ENCODE measurements around the gene LARP6.
"Not testable (repeated sequence)": the region's sequence is repeated elsewhere in the genome, so short reads cannot be mapped to it uniquely, and the experiment has no call there.

DNA sequence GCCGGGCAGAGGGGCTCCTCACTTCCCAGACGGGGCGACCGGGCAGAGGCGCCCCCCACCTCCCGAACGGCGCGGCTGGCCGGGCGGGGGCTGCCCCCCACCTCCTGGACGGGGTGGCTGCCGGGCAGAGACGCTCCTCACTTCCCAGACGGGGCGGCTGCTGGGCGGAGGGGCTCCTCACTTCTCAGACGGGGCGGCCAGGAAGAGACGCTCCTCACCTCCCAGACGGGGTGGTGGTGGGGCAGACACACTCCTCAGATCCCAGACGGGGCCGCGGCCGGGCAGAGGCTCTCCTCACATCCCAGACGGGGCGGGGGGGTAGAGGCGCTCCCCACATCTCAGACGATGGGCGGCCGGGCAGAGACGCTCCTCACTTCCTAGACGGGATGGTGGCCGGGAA is 17.5 kb upstream of the LARP6 start:
- TF ChIP-seq EP300 (IDR thresholded peaks at IDR 0.05); CHD4 (IDR thresholded peaks at IDR 0.05; ENCODE audit: borderline replicate concordance); CBX8 (IDR thresholded peaks at IDR 0.05); CHD2 (IDR thresholded peaks at IDR 0.05; ENCODE audit: low read length, partially characterized antibody); JUN (IDR thresholded peaks at IDR 0.05): not testable (repeated sequence)
- TF ChIP-seq, protein P1, sequence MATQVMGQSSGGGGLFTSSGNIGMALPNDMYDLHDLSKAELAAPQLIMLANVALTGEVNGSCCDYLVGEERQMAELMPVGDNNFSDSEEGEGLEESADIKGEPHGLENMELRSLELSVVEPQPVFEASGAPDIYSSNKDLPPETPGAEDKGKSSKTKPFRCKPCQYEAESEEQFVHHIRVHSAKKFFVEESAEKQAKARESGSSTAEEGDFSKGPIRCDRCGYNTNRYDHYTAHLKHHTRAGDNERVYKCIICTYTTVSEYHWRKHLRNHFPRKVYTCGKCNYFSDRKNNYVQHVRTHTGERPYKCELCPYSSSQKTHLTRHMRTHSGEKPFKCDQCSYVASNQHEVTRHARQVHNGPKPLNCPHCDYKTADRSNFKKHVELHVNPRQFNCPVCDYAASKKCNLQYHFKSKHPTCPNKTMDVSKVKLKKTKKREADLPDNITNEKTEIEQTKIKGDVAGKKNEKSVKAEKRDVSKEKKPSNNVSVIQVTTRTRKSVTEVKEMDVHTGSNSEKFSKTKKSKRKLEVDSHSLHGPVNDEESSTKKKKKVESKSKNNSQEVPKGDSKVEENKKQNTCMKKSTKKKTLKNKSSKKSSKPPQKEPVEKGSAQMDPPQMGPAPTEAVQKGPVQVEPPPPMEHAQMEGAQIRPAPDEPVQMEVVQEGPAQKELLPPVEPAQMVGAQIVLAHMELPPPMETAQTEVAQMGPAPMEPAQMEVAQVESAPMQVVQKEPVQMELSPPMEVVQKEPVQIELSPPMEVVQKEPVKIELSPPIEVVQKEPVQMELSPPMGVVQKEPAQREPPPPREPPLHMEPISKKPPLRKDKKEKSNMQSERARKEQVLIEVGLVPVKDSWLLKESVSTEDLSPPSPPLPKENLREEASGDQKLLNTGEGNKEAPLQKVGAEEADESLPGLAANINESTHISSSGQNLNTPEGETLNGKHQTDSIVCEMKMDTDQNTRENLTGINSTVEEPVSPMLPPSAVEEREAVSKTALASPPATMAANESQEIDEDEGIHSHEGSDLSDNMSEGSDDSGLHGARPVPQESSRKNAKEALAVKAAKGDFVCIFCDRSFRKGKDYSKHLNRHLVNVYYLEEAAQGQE (IDR thresholded peaks at IDR 0.05): not testable (repeated sequence)
